GM18526 (cell line): ENCODE measurements around the gene CERKL.

Experiments
- POLR2A ChIP-seq: IDR thresholded peaks from 3 replicates; pipeline ENCODE4 v1.6.1; 2011; ENCODE audit not compliant: insufficient read length; ENCODE audit errors: extremely low read depth

CERKL gene

GRCh38 chr2:181576431-181576830 lies 80.5 kb downstream of the CERKL start:
- no peak for TF ChIP-seq POLR2A

GRCh38 chr2:181575650-181576025 lies 81.3 kb downstream of the CERKL start:
- no peak for TF ChIP-seq POLR2A

- no peak for TF ChIP-seq POLR2A
Measured at GRCh38 chr2:181575024-181575649, 81.8 kb downstream of the CERKL start.

GRCh38 chr2:181574321-181574720 lies 82.6 kb downstream of the CERKL start:
- no peak for TF ChIP-seq POLR2A

DNA sequence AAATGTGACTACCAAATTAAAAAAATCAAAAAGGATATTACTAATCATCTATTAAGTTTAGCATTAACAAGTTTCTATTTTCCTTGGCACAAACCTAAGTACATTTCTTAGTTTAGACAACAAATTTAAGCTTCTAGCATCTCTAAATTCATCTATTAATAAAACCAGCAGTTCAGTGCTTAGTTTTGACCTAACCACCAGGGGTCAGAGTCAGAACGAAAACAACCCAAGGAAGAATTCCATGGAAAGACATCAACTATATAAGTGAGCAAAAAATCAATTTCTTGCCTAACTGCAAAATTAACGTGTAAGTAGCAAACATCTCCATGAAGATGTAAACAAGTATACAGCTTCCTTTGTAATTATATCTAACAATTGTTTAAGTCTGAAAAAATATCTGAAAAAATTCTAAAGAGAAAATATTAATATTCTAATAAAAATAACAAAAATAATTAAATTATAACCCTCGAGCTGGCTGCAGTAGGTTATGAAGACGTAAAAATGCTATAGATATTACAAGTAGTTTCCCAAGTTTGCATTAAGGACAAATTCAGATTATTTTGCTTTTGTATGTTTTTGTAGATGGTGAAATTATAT lies 83.7 kb downstream of the CERKL start:
- no peak for TF ChIP-seq POLR2A

- no peak for TF ChIP-seq POLR2A
Measured at GRCh38 chr2:181570833-181571661, 85.9 kb downstream of the CERKL start.

GRCh38 chr2:181570059-181570458 lies 86.8 kb downstream of the CERKL start:
- TF ChIP-seq POLR2A = no peak

- no peak for TF ChIP-seq POLR2A
Measured at GRCh38 chr2:181566334-181567032, 90.4 kb downstream of the CERKL start.

DNA sequence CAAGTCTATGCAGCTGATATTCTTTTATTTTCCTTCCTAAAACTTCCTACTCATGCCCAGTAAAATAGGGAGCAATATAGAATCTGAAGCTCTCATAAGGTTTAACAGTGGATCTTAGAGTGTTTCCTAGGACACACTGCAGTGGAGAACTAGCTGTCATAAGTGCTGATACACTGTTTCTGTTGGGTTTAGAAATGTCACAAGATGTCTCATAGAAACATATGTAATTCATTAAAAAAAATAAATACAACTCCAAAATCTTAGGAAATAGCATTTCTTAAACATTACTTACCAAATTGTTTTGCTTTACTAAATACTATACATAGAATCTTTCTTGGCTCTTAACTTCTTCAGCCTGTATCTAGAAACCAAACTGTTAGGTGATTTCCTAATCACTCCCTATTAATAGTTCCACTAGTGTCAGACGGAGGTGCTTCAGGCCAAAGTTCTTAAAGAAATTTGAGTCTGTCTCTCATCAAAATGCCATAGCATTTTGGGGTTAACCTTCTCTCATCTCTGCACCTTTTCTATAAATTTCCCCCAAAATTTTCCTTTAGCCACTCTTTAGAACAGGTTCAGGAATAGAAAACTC lies 93.7 kb downstream of the CERKL start:
- TF ChIP-seq POLR2A = no peak

- TF ChIP-seq POLR2A = no peak
Measured at GRCh38 chr2:181558371-181558770, 98.5 kb downstream of the CERKL start.

GRCh38 chr2:181554061-181554830 lies 102.7 kb downstream of the CERKL start:
- TF ChIP-seq POLR2A = no peak

- TF ChIP-seq POLR2A = no peak
Measured at GRCh38 chr2:181553244-181553643, 103.7 kb downstream of the CERKL start.

GRCh38 chr2:181552808-181553207 lies 104.1 kb downstream of the CERKL start:
- TF ChIP-seq POLR2A = no peak

DNA sequence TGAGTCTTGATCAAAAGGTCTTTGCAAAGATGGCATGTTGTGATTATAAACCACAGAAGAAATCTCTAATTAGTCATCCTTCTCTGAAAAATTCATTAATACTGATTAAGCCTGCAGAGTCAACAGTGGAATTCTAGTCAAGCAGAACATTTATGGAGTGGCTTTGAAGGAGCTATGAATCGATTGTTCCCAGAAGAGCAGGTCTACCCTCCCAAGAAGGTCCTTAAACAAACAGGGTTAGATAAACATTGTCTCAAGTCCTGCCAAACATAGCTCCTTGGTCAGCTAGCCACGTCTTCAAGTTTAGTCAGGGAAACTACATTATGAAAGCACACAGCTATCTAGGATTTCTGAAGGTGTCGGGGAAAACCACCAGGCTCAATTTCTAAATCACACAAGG lies 110.8 kb downstream of the CERKL start:
- TF ChIP-seq POLR2A = no peak

GRCh38 chr2:181542170-181542569 lies 114.7 kb downstream of the CERKL start:
- no peak for TF ChIP-seq POLR2A
